Mucosa of stomach (tissue), 1 donor: ENCODE data around the gene PTPRK.

Experiments used
- H3K27me3 ChIP-seq: one replicate; pipeline ENCODE4 v1.7.0; 2013; ENCODE audit warnings: mild to moderate bottlenecking, low read length; ENCODE audit not compliant: control insufficient read depth, insufficient read depth
- H3K36me3 ChIP-seq: one replicate; pipeline ENCODE4 v1.7.0; 2013; ENCODE audit warnings: low read length; ENCODE audit not compliant: control insufficient read depth, insufficient read depth
- H3K4me1 ChIP-seq: one replicate; pipeline ENCODE4 v1.7.0; 2013; ENCODE audit warnings: mild to moderate bottlenecking, low read length; ENCODE audit not compliant: control insufficient read depth, insufficient read depth
- H3K4me3 ChIP-seq: one replicate; pipeline ENCODE4 v1.7.0; 2013; ENCODE audit warnings: low read length
- H3K9ac ChIP-seq: one replicate; pipeline ENCODE4 v1.7.0; 2013; ENCODE audit warnings: mild to moderate bottlenecking, low read length, moderate library complexity
- H3K9me3 ChIP-seq: one replicate; pipeline ENCODE4 v1.7.0; 2013; ENCODE audit warnings: mild to moderate bottlenecking, low read length, moderate library complexity; ENCODE audit not compliant: control insufficient read depth
- donor health status: Pancreatic carcinoma.

PTPRK gene

DNA sequence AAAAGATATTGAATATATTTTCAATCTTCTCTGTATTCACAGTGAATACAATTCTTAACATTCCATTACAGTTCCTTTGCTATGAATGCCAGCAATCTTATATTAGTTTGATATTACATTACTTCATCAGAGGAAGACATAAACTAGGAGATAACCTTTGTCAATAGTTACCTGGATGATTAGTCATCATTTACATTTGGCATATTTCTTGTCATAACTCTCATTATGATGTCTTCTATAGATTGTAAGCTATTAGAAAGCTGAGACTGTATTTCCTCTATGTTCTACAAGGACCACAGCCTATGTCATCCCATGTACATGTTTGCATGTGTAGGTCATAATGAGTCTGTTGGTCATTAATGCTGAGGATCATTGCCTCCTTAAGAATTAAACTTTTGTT, 7.8 kb upstream of the PTPRK start:
- H3K4me3 ChIP-seq, result no peak overlapping the region
- no peaks in the 10 kb centered on the region for H3K27me3 ChIP-seq
- H3K36me3 ChIP-seq, result no peaks in the 10 kb centered on the region
- no peaks in the 10 kb centered on the region for H3K4me1 ChIP-seq
- no peak overlapping the region for H3K9ac ChIP-seq
- H3K9me3 ChIP-seq, result no peaks in the 10 kb centered on the region

DNA sequence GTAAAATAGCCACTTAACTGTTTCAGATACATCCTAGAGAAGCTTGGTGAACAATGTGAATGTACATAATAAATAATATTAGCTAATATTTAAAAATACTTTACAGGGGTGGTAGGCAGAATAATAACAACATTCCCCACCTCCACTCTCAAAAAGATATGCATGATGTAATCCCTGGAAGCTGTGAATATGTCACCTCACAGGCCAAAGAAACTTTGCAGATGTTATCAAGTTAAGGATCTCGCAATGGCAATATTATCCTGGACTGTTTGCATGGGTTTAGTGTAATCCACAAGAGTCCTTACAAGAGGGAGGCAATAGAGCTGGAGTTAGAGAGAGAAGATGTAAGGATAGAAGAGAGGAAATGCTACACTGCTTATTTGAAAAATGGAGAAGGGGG, 7.0 kb upstream of the PTPRK start:
- Histone ChIP-seq H3K4me1 (no peaks in the 10 kb centered on the region), H3K4me3 (no peak overlapping the region), H3K27me3 (no peaks in the 10 kb centered on the region), H3K9ac (no peak overlapping the region), H3K36me3 (no peaks in the 10 kb centered on the region), H3K9me3 (no peaks in the 10 kb centered on the region)

DNA sequence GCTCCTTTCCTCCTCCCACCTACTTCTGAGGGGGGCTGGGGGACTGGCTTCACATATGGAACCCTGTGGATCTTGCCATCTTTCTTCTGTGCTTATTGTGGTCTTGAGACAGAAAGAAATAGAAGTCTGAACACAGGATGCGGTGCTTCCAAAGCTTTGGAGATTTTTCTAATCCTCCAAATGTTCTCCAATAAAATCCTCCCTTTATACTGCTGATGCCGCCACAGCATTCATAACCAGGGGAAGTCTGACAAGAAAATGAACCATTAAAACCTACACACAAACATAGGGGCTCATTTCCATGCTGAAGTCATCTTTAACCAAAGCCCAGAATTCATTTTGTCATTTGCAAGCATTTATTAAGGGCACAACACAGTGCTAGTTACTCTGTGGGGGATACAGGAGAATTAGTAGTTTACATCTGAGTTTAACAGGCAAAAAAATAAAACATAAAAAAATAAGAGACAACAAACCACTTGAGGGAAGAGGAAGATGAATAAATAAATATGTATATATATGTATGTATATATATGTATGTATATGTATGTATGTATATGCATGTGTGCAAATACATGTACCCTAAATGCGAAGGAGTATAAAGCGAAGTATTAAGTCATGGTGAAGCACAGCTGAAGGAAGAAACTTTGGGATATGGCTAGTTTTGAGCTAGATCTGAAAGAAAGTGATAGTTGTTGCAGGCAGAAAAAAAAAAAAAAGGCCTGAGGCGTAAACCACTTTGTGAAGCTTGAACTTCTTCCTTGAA, 5.9 kb upstream of the PTPRK start:
- Histone ChIP-seq H3K4me1 (no peaks in the 10 kb centered on the region), H3K36me3 (no peaks in the 10 kb centered on the region), H3K27me3 (no peaks in the 10 kb centered on the region), H3K9ac (no peak overlapping the region), H3K9me3 (no peaks in the 10 kb centered on the region), H3K4me3 (no peak overlapping the region)

DNA sequence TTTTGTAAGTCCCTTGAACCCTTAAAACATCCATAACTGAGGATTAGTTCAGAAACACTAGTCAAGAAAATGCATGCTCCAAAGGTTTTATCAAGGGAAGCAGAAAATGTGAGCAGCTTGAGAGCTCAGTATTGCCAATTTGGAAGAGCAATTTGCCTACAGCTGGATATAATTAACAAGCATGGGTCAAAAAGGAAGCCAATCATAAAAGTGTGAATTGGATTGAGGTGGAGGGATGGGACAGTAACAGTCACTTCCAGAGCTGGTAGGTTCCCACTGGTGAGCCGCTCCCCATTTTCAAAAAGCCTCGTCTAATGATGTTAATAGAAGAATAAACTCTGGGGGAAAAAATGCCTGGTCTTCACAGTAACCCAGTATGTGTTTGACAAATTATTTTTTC, 5.0 kb upstream of the PTPRK start:
- Histone ChIP-seq H3K27me3 (no peaks in the 10 kb centered on the region), H3K36me3 (no peaks in the 10 kb centered on the region), H3K4me1 (no peaks in the 10 kb centered on the region), H3K9ac (no peak overlapping the region), H3K9me3 (no peaks in the 10 kb centered on the region), H3K4me3 (no peak overlapping the region)

DNA sequence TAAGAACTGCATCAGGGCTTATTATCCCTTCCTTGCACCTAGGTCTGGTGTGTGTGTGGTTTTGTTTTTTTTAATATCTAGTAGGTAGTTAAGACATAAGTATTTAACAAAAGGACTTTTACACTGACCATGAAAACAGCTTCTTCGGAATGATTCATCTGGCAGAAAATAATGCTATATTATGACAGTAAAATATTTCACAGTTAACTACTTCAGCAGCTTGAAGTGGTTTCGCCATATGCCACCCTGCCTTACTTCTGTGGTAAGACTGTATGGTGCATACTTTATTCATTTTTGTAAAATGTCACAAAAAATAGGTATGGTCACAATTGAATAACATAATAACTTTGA, 858 bp upstream of the PTPRK start:
- Histone ChIP-seq H3K36me3 (no peaks in the 10 kb centered on the region), H3K9ac (peak overlapping the region; percentile 98), H3K4me3 (peak overlapping the region; percentile 66), H3K9me3 (no peaks in the 10 kb centered on the region), H3K4me1 (peaks cover 6% of the 10 kb centered on the region), H3K27me3 (no peaks in the 10 kb centered on the region)

DNA sequence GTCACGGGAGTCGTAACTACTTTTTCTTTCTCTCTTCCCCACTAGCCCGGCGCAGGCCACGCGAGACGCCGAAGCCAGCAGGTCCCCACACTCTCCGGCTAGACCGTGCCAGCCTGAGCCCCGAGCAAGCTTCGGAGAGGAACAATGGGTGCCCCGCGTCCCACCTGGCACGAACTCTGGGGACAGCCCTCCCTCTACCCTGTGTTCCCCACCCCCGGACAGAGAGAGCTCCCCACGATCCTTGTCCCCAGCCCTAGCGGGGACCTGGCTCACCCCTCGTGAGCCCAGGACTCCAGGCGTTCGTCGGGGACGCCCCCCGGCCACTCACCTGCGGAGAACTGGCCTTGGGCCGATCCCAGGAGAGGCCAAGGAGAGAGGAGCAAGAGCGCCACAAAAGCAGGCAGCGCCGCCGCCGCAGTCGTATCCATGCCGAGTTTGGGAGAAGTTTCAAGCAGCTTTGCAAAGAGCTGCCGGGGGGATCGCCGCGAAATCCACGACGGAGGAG, 416 bp downstream of the PTPRK start:
- no peaks in the 10 kb centered on the region for H3K9me3 ChIP-seq
- peaks cover 15% of the 10 kb centered on the region for H3K4me1 ChIP-seq
- H3K4me3 ChIP-seq, result peak overlapping the region; percentile 98
- H3K27me3 ChIP-seq, result no peaks in the 10 kb centered on the region
- H3K36me3 ChIP-seq, result no peaks in the 10 kb centered on the region
- peak overlapping the region; percentile 98 for H3K9ac ChIP-seq

DNA sequence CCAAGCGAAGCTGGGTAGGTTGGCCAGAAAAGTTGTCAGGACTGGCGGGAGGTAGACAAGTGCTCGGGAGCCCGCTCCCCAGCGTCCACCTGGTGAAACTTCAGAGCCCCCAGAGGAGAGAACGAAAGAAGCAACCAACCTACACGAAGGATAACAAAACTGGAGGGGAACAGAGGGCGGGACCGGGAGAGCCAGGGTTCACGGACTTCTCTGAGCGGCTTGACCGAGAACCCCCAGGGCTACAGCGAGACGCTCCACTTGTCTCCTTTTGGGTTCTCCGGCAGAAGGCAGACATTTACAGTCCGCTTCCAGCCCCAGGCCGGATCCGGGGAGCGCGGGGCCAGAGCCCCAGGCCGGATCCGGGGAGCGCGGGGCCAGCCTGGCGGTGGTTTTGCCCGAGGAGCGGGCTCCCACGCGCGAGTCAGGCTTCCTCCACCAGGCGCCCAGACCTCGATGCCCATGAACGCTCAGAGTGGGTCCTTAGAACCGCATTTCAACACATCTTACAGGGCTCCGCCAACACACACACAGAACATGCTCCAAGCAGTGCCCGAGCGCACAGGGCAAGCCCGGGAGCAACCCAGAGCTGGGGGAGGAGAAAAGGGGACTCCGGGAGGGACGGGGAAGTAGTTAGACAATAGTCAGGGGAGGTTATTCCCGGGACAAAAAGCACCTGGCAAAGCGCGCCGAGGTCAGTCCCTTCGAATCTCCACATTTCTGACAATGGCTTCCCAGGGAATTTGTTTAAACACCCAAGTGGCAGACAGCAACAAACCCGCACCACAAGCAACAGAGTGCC, 1.1 kb downstream of the PTPRK start:
- Histone ChIP-seq H3K9me3 (no peaks in the 10 kb centered on the region), H3K9ac (peak overlapping the region; percentile 98), H3K27me3 (no peaks in the 10 kb centered on the region), H3K4me1 (peaks cover 15% of the 10 kb centered on the region), H3K4me3 (peak overlapping the region; percentile 98), H3K36me3 (no peaks in the 10 kb centered on the region)

DNA sequence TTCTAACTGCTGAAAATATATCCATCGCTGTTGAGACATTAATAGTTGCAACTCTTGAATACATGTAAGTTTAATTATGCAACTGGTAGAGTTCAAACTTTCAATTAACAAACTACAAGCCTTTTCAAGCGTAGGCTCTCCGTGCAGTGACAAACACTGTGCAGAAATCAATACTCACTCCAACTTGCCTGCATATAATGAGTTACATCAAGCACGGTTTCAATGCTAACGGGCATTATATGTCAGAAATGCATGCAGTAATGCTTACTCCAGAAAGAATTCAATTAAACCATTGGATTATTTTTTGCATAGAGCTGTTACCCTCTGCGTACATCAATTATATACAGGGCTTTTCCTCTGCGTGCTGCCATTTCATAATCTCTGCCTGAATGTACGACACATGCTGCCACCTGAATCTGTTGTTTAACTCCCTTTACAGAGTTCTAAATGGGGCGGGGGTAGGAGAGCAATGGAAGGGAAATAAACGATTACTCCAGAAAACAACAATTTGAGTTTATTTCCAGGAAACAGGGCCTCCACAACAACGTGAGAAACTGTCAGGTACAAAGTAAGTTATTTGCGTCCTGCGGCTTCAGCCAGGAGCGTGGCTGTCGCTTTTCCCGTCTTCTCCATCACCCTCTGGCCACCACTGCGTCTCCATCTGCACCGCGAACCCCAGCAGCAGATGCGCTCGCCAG, 1.8 kb downstream of the PTPRK start:
- H3K4me3 ChIP-seq, result peak overlapping the region; percentile 98
- H3K27me3 ChIP-seq, result no peaks in the 10 kb centered on the region
- H3K36me3 ChIP-seq, result no peaks in the 10 kb centered on the region
- H3K9ac ChIP-seq, result peak overlapping the region; percentile 98
- peaks cover 18% of the 10 kb centered on the region for H3K4me1 ChIP-seq
- no peaks in the 10 kb centered on the region for H3K9me3 ChIP-seq

DNA sequence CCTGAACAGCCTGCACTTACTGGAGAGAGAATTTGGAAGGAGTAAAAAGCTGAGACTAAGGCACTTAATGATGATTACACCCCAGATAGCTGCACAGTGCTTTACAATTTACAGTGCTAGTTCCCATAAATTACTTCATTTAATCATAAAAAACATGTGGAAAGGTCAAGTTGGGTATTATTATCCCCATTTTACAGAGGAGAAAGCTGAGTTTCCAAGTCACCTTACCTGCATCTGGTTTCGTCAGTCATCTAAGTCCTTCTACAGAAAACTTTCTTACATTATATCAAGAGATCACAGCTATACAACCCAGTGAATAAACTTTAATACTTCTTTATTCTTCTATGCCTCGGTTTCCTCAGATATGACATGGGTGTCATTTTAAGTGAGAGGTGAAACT, 3.3 kb downstream of the PTPRK start:
- Histone ChIP-seq H3K9ac (peak overlapping the region; percentile 3), H3K36me3 (no peaks in the 10 kb centered on the region), H3K9me3 (no peaks in the 10 kb centered on the region), H3K27me3 (no peaks in the 10 kb centered on the region), H3K4me3 (no peak overlapping the region), H3K4me1 (peaks cover 19% of the 10 kb centered on the region)

DNA sequence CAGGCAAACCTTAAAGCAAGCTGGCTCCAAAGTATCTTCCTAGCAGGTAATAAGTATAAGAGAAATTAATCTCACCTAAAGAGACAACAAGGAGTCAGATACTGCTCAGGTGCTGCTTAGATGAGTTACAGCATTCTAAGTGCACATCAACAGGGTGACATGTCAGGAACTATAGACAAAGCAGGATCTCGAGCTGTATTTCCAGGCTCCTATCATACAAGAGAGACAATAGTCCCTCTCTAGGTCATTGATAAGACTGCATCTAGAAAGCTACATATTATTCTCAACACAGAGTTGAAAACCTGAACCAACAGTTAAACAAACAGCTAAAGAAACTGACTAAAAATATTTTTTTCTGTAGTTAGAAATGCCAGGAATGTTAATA, 3.9 kb downstream of the PTPRK start:
- Histone ChIP-seq H3K36me3 (no peaks in the 10 kb centered on the region), H3K4me3 (no peak overlapping the region), H3K27me3 (no peaks in the 10 kb centered on the region), H3K9ac (peak overlapping the region; percentile 11), H3K9me3 (no peaks in the 10 kb centered on the region), H3K4me1 (peaks cover 19% of the 10 kb centered on the region)

DNA sequence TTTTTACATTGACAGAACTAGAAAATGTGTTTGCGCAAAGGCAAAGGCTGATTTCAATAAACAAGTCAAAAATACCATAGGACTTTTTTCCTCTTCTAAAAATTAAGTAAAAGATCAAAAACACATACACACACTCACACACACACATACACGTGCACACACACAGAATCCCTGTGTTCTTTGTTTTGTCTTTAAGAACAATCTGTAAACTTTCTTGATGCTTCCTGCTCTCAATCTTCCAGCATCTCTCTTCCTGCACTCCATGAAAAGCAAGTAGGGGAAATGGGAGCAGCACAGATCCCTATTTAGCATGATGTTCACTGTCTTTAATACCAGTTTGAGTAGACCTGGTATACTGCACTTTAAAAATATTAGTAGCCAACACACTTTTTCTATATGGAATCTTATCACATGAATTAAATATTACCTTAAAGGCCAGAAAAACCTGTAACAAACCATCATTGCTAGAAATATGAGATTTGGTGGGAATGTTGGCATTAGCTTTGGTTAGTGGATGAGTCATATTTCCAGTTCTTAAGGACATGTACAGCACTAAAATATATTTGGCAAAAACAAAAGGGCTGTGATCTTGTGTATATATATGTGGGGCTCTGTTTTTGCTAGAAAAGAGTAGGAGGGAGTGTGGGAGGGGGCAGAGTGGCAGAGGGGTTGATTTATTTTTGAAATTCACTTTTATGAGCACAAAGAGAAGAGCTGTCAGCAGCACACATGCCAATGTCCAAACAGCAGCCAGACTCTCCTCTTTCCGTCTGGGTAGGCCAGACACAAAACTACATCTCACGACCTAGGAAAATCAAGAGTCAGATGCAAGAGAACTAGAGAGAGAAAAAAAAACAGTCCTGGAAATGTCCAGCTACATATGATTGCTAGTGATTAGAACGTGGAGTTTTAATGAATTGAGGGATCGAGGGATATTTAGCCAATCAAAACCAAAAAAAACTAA, 4.6 kb downstream of the PTPRK start:
- Histone ChIP-seq H3K4me3 (no peak overlapping the region), H3K9ac (peak overlapping the region; percentile 11), H3K27me3 (no peaks in the 10 kb centered on the region), H3K9me3 (no peaks in the 10 kb centered on the region), H3K4me1 (peaks cover 26% of the 10 kb centered on the region), H3K36me3 (no peaks in the 10 kb centered on the region)
